Trophoblast cell (in vitro differentiated cells and primary cell): ENCODE measurements around the gene PLXND1.
"Not testable (repeated sequence)": the region's sequence is repeated elsewhere in the genome, so short reads cannot be mapped to it uniquely, and the experiment has no call there.

Experiments used
- DNase-seq, 2 donors: peaks; one replicate each; pipeline ENCODE4 v3.0.0-alpha.2; 2016
- H2AFZ ChIP-seq: 2 replicates; pipeline ENCODE4 v1.6.1; 2013; ENCODE audit warnings: low read length, moderate library complexity, mild to moderate bottlenecking; ENCODE audit not compliant: insufficient read depth, poor library complexity
- H2AK5ac ChIP-seq: 2 replicates; pipeline ENCODE4 v1.6.1; 2013; ENCODE audit warnings: mild to moderate bottlenecking, low read length
- H2BK120ac ChIP-seq: 2 replicates; pipeline ENCODE4 v1.6.1; 2013; ENCODE audit warnings: low read length, mild to moderate bottlenecking, moderate library complexity; ENCODE audit not compliant: insufficient read depth, poor library complexity
- H2BK12ac ChIP-seq: 2 replicates; pipeline ENCODE4 v1.6.1; 2013; ENCODE audit warnings: mild to moderate bottlenecking, low read length, moderate library complexity
- H2BK5ac ChIP-seq: 2 replicates; pipeline ENCODE4 v1.6.1; 2013; ENCODE audit warnings: low read length, low read depth, moderate library complexity, mild to moderate bottlenecking; ENCODE audit not compliant: poor library complexity
- H3K14ac ChIP-seq: 2 replicates; pipeline ENCODE4 v1.6.1; 2013; ENCODE audit warnings: mild to moderate bottlenecking, low read length
- H3K18ac ChIP-seq: 2 replicates; pipeline ENCODE4 v1.6.1; 2013; ENCODE audit warnings: mild to moderate bottlenecking, low read length
- H3K23ac ChIP-seq: 2 replicates; pipeline ENCODE4 v1.6.1; 2013; ENCODE audit warnings: low read length
- H3K27ac ChIP-seq: 2 replicates; pipeline ENCODE4 v1.5.1; 2013; ENCODE audit warnings: low read depth, mild to moderate bottlenecking, inconsistent platforms, low read length, moderate library complexity
- H3K27me3 ChIP-seq: 2 replicates; pipeline ENCODE4 v1.6.1; 2013; ENCODE audit warnings: inconsistent platforms, mild to moderate bottlenecking, low read length, moderate library complexity; ENCODE audit not compliant: insufficient read depth
- H3K36me3 ChIP-seq, 2 experiments: 1 replicate in 1 of 2; 2 replicates in 1 of 2; pipeline ENCODE4 v1.6.1; 2013; ENCODE audit warnings: low read length in 2 of 2, mild to moderate bottlenecking in 2 of 2, moderate library complexity in 1 of 2; ENCODE audit not compliant: insufficient read depth in 2 of 2, control insufficient read depth in 1 of 2
- H3K4ac ChIP-seq: 2 replicates; pipeline ENCODE4 v1.6.1; 2013; ENCODE audit warnings: low read depth, mild to moderate bottlenecking, low read length, moderate library complexity
- H3K4me1 ChIP-seq, 2 experiments: 1 replicate in 1 of 2; 2 replicates in 1 of 2; pipeline ENCODE4 v1.6.1; 2013; ENCODE audit warnings: low read length in 2 of 2, mild to moderate bottlenecking in 2 of 2, moderate library complexity in 1 of 2; ENCODE audit not compliant: insufficient read depth in 2 of 2, control insufficient read depth in 1 of 2
- H3K4me2 ChIP-seq: 2 replicates; pipeline ENCODE4 v1.6.1; 2013; ENCODE audit warnings: inconsistent platforms, mild to moderate bottlenecking, low read length, moderate library complexity
- H3K4me3 ChIP-seq: 2 replicates; pipeline ENCODE4 v1.5.1; 2013; ENCODE audit warnings: mild to moderate bottlenecking, low read depth, low read length, inconsistent platforms
- H3K79me1 ChIP-seq: one replicate; pipeline ENCODE4 v1.6.1; 2013; ENCODE audit warnings: low read length
- H3K79me2 ChIP-seq: 2 replicates; pipeline ENCODE4 v1.6.1; 2013; ENCODE audit warnings: low read length, mild to moderate bottlenecking; ENCODE audit not compliant: control insufficient read depth, insufficient read depth, poor library complexity
- H3K9ac ChIP-seq: 2 replicates; pipeline ENCODE4 v1.6.1; 2013; ENCODE audit warnings: mild to moderate bottlenecking, low read length
- H3K9me3 ChIP-seq: 2 replicates; pipeline ENCODE4 v1.6.1; 2013; ENCODE audit warnings: low read depth, mild to moderate bottlenecking, control low read depth, inconsistent platforms, low read length; ENCODE audit not compliant: insufficient read depth
- H4K12ac ChIP-seq: 2 replicates; pipeline ENCODE4 v1.6.1; 2013; ENCODE audit warnings: low read depth, mild to moderate bottlenecking, low read length, moderate library complexity
- H4K8ac ChIP-seq: 2 replicates; pipeline ENCODE4 v1.6.1; 2013; ENCODE audit warnings: low read depth, mild to moderate bottlenecking, low read length, moderate library complexity
- H4K91ac ChIP-seq: one replicate; pipeline ENCODE4 v1.6.1; 2013; ENCODE audit warnings: low read depth, mild to moderate bottlenecking, low read length, moderate library complexity
- WGBS: extraction: QIAGEN DNeasy Blood & Tissue Kit; methylation state at CpG from one replicate; pipeline ENCODE4 v1.1.7; 2013; ENCODE audit warnings: missing lambda C conversion rate; ENCODE audit not compliant: insufficient read length, insufficient coverage; ENCODE audit errors: extremely low coverage; 5-methylcytosine and 5-hydroxymethylcytosine counted together

Gene PLXND1

GRCh38 chr3:129517516-129517915 lies 89.0 kb downstream of the PLXND1 start:
- Histone ChIP-seq H2BK120ac (no peak overlapping the region), H2AK5ac (no peak overlapping the region), H4K12ac (no peak overlapping the region), H3K4ac (no peak overlapping the region), H3K36me3 (peaks cover 24 to 42% of the 10 kb centered on the region in 2 experiments), H2BK12ac (no peak overlapping the region), H3K14ac (no peak overlapping the region), H3K79me2 (no peaks in the 10 kb centered on the region), H3K79me1 (no peaks in the 10 kb centered on the region), H3K4me3 (no peak overlapping the region), H2BK5ac (no peak overlapping the region), H2AFZ (no peak overlapping the region), H3K4me1 (no peaks in the 10 kb centered on the region), H4K91ac (no peak overlapping the region), H3K27ac (no peak overlapping the region), H3K9me3 (peaks cover 2% of the 10 kb centered on the region), H3K4me2 (no peak overlapping the region), H3K27me3 (no peaks in the 10 kb centered on the region), H3K9ac (no peak overlapping the region), H3K18ac (no peak overlapping the region), H4K8ac (no peak overlapping the region), H3K23ac (no peak overlapping the region)
- DNase-seq: no peak
- whole genome bisulfite sequencing: no CpG with 5 or more reads among the region's 7 CpGs

GRCh38 chr3:129515821-129516432 lies 90.5 kb downstream of the PLXND1 start:
- not testable (repeated sequence) for H3K27ac ChIP-seq, H3K9ac ChIP-seq, H3K79me1 ChIP-seq, H3K79me2 ChIP-seq, H2AK5ac ChIP-seq, H4K91ac ChIP-seq, H3K18ac ChIP-seq, H2AFZ ChIP-seq, H3K9me3 ChIP-seq, DNase-seq, H2BK5ac ChIP-seq, H3K4ac ChIP-seq, H4K8ac ChIP-seq, H3K4me2 ChIP-seq, H3K27me3 ChIP-seq, H3K4me1 ChIP-seq, H2BK12ac ChIP-seq, H2BK120ac ChIP-seq, H4K12ac ChIP-seq, H3K23ac ChIP-seq, H3K14ac ChIP-seq
- WGBS: no CpG with 5 or more reads among the region's 7 CpGs
- H3K36me3 ChIP-seq: peaks cover 30 to 45% of the 10 kb centered on the region in 2 experiments
- H3K4me3 ChIP-seq: peak overlapping the region; percentile 27

GRCh38 chr3:129515108-129515820 lies 91.2 kb downstream of the PLXND1 start:
- not testable (repeated sequence) for H2AFZ ChIP-seq, H3K14ac ChIP-seq, H2BK5ac ChIP-seq, H3K23ac ChIP-seq, H3K27ac ChIP-seq, H2BK12ac ChIP-seq, H3K27me3 ChIP-seq, H3K18ac ChIP-seq, H3K4me3 ChIP-seq, H3K9ac ChIP-seq, H4K12ac ChIP-seq, H2AK5ac ChIP-seq, DNase-seq, H3K4me2 ChIP-seq, H3K4ac ChIP-seq, H3K4me1 ChIP-seq, H2BK120ac ChIP-seq, H4K91ac ChIP-seq, H3K79me1 ChIP-seq, H3K9me3 ChIP-seq, H4K8ac ChIP-seq, H3K79me2 ChIP-seq
- no CpG with 5 or more reads among the region's 25 CpGs for WGBS
- peaks cover 32 to 45% of the 10 kb centered on the region in 2 experiments for H3K36me3 ChIP-seq

GRCh38 chr3:129514563-129514962 lies 91.9 kb downstream of the PLXND1 start:
- Histone ChIP-seq H3K36me3 (peaks cover 32 to 47% of the 10 kb centered on the region in 2 experiments), H4K8ac (no peak overlapping the region), H2BK12ac (no peak overlapping the region), H2AK5ac (no peak overlapping the region), H3K18ac (no peak overlapping the region), H3K27me3 (no peaks in the 10 kb centered on the region), H3K79me2 (no peaks in the 10 kb centered on the region), H2AFZ (no peak overlapping the region), H3K27ac (no peak overlapping the region), H3K79me1 (no peaks in the 10 kb centered on the region), H4K91ac (no peak overlapping the region), H2BK5ac (no peak overlapping the region), H3K9me3 (peaks cover 2% of the 10 kb centered on the region), H3K4ac (no peak overlapping the region), H2BK120ac (no peak overlapping the region), H3K23ac (no peak overlapping the region), H3K4me1 (peaks cover 0 to 3% of the 10 kb centered on the region in 2 experiments), H3K4me3 (no peak overlapping the region), H3K9ac (no peak overlapping the region), H3K4me2 (no peak overlapping the region), H4K12ac (no peak overlapping the region), H3K14ac (no peak overlapping the region)
- no CpG with 5 or more reads among the region's 6 CpGs for WGBS
- no peak for DNase-seq
